Measurements from ENCODE around the gene C1QB. TPM values are rescaled to one million over a fixed set of nuclear protein-coding genes. Genes with fewer than 3 reads are reported as not detected.
A peak's percentile ranks its signal among the peaks of the same experiment; 100 is the strongest.

C1QB gene
- total RNA-seq: not detected
- polyA plus RNA-seq: not detected
- total RNA-seq: 0 reads per million in 6 experiments

- Mint-ChIP-seq H3K27ac (peak within 1 kb of the TSS in 1 of 10 donors; percentile 75), H3K4me1 (no peaks in the 10 kb centered on the region), H3K27me3 (peaks cover 5 to 33% (median 13%) of the 10 kb centered on the region in 5 donors), H3K9me3 (no peaks in the 10 kb centered on the region), H3K4me3 (no peak within 1 kb of the TSS), H3K36me3 (no peaks in the 10 kb centered on the region)
- DNase-seq (no peak), ATAC-seq (no peak)
- POLR2A ChIA-PET: no interaction called here
Observed at GRCh38 chr1:22652881-22653316, at the start of gene C1QB. Gene C1QB (plus strand): TSS chr1:22653236. CDS start chr1:22659463, 6,227 bp downstream.

DNA sequence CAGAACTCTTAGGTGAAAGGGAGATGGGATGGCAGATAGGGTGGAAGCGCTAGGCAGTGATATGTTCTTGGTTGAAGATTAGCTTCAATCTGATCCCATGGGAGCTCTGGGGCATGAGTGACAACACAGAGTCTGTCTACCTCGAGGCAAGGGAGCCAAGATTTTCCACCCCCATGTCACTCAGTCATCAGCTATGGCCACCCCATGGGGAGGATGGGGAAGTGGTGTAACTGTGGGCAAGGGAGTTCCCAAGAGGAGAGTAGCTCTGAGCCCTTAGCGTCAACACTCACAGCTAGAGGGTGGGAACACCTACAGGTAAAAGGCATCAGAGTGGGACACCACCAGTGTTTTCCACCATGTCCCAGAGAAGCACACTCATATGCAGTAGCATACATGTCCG, 46.9 kb upstream of the C1QB start:
- Mint-ChIP-seq H3K4me3 (no peak overlapping the region), H3K36me3 (no peaks in the 10 kb centered on the region), H3K4me1 (no peaks in the 10 kb centered on the region), H3K27me3 (peaks cover 30 to 77% (median 43%) of the 10 kb centered on the region in 5 donors), H3K9me3 (no peaks in the 10 kb centered on the region), H3K27ac (no peak overlapping the region)
- ATAC-seq (no peak), DNase-seq (no peak)
- POLR2A ChIA-PET: no interaction called here

DNA sequence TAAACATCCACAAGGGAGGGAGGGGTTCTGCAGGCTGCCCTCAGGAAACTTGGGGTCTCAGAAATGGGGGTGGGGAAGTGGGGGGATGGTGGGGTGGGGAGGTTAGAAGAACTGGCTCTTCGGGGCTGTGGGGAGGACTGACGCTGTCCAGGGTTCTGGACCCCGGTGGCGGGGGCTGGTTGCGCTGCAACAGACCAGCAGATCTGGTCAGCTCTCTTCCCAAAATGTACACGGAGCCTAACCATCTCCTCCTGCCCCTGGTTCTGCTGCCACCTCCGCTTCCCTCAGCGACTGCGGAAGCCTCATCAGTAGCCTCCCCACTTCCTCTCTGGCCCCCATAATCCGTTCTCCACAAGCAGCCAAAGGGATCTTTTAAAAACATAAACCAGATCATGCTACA, 45.9 kb upstream of the C1QB start:
- no peak for ATAC-seq
- DNase-seq: no peak
- Mint-ChIP-seq H3K27me3 (peaks cover 30 to 84% (median 50%) of the 10 kb centered on the region in 5 donors), H3K4me1 (no peaks in the 10 kb centered on the region), H3K36me3 (no peaks in the 10 kb centered on the region), H3K27ac (no peak overlapping the region), H3K4me3 (no peak overlapping the region), H3K9me3 (peaks cover 0 to 1% (median 0%) of the 10 kb centered on the region in 9 donors)
- POLR2A ChIA-PET: no interaction called here

- Mint-ChIP-seq H3K27me3 (peaks cover 34 to 84% (median 52%) of the 10 kb centered on the region in 5 donors), H3K4me3 (no peak overlapping the region), H3K36me3 (no peaks in the 10 kb centered on the region), H3K27ac (no peak overlapping the region), H3K4me1 (no peaks in the 10 kb centered on the region), H3K9me3 (peaks cover 0 to 1% (median 0%) of the 10 kb centered on the region in 9 donors)
- DNase-seq: peak in 1 of 10 donors; percentile 14
- POLR2A ChIA-PET: no interaction called here
- ATAC-seq: no peak
Observed at GRCh38 chr1:22608361-22608760, 44.7 kb upstream of the C1QB start.

DNA sequence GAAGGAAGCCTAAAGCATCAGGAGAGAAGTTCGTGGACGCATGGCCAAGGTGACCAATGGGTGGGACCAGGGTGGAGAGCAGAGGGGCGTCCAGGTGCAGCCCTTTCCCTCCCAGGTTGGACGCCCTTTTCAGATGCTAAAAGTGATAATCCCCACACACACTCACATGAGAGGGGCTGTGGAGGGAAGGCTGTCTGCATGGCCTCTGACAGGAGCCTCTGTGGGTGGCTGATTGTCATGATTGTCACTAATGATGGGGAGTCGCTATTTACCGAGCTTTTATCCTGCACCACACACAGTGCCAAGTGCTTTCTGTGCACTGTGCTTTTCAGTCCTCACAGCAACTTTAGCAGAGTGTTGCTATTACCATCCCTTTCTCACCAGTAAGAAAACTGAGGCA, 43.7 kb upstream of the C1QB start:
- peaks cover 36 to 82% (median 46%) of the 10 kb centered on the region in 5 donors for H3K27me3 Mint-ChIP-seq
- H3K4me3 Mint-ChIP-seq: peak overlapping the region in 1 of 10 donors; percentile 57
- H3K4me1 Mint-ChIP-seq: peaks cover 0 to under 1% (median 0%) of the 10 kb centered on the region in 4 donors
- POLR2A ChIA-PET: no interaction called here
- H3K27ac Mint-ChIP-seq: no peak overlapping the region
- no peaks in the 10 kb centered on the region for H3K36me3 Mint-ChIP-seq
- H3K9me3 Mint-ChIP-seq: peaks cover 0 to 1% (median 0%) of the 10 kb centered on the region in 9 donors
- DNase-seq (no peak), ATAC-seq (no peak)

- H3K4me3 Mint-ChIP-seq: no peak overlapping the region
- ATAC-seq: no peak
- no peaks in the 10 kb centered on the region for H3K36me3 Mint-ChIP-seq
- H3K27ac Mint-ChIP-seq: no peak overlapping the region
- H3K9me3 Mint-ChIP-seq: peaks cover 0 to 2% (median 0%) of the 10 kb centered on the region in 9 donors
- DNase-seq: peak in 2 of 10 donors; percentile 14 to 17
- POLR2A ChIA-PET: no interaction called here
- peaks cover 0 to 4% (median 0%) of the 10 kb centered on the region in 4 donors for H3K4me1 Mint-ChIP-seq
- peaks cover 27 to 83% (median 43%) of the 10 kb centered on the region in 5 donors for H3K27me3 Mint-ChIP-seq
Observed at GRCh38 chr1:22611530-22611947, 41.5 kb upstream of the C1QB start.

DNA sequence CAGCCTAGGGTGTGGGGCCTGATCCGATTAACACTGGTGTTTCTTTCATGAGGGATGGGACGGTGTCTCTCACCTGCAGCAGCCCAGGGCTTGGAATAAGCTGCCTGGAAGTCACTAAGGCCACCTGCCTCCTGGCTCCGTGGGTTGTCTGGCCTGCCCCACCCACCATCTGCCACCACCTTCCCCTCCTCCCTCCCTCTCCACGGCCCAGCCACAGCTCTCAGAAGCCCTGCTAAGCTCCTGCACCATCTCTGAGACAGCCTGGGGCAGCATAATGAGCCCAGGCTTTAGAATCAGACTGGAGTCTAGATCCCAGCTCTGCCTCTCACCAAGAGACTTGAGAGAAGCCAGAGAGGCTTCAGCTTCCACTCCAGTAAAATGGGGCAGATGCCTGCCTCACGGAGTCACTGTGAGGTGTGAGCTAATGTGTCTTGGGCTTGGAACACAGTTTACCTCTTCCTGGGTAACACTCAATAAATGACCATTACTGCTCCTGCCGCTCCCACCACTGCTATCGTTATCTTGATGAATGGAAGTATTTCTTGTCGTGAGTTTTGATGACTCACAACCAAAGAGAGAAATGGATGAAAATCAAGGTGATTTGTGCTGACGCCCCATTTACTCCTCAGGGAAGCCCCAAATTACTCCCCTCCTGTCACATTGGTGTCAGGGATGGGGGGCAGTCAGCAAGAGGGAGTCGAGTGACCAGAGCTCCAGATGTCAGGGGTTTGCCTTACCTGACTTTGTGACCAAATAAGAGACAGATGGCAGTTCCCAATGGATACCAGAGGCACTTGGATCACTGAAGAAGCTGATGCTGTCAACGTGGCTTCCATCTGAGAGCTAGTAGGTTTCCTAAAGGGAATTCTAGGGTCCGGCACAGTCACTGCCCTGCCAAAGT, 40.1 kb upstream of the C1QB start:
- Mint-ChIP-seq H3K36me3 (no peaks in the 10 kb centered on the region), H3K27me3 (peaks cover 22 to 86% (median 42%) of the 10 kb centered on the region in 5 donors), H3K9me3 (peaks cover 0 to 2% (median 0%) of the 10 kb centered on the region in 9 donors), H3K4me1 (peaks cover 0 to 6% (median 0%) of the 10 kb centered on the region in 4 donors), H3K4me3 (no peak overlapping the region), H3K27ac (no peak overlapping the region)
- DNase-seq (no peak), ATAC-seq (no peak)
- POLR2A ChIA-PET: no interaction called here

DNA sequence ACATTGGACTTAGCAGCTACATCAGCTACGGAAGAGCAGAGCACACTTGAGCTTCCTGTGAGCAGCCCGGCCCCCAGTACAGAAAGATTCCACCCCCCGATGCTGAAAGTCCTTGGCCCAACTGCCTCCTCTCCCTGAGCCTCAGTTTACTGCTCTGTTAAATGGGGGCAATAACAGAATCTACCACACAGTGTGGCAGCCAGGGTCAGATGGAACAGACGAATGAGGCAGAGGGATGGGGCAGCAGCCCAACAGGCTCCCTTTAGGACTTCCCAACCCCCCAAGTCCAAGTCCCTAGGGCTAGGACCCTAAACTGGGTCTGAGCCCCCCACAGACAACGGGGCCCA, 39.5 kb upstream of the C1QB start:
- POLR2A ChIA-PET: no interaction called here

GRCh38 chr1:22613951-22614350, 39.1 kb upstream of the C1QB start:
- Mint-ChIP-seq H3K27ac (no peak overlapping the region), H3K36me3 (no peaks in the 10 kb centered on the region), H3K27me3 (peaks cover 21 to 85% (median 37%) of the 10 kb centered on the region in 5 donors), H3K9me3 (peaks cover 0 to 2% (median 0%) of the 10 kb centered on the region in 9 donors), H3K4me3 (no peak overlapping the region), H3K4me1 (peaks cover 0 to 6% (median 0%) of the 10 kb centered on the region in 4 donors)
- POLR2A ChIA-PET: no interaction called here
- DNase-seq: no peak
- ATAC-seq: no peak

More for the DNA sequence above, 39.5 kb upstream of the C1QB start:
- Mint-ChIP-seq H3K9me3 (peaks cover 0 to 2% (median 0%) of the 10 kb centered on the region in 9 donors), H3K4me1 (peaks cover 0 to 6% (median 0%) of the 10 kb centered on the region in 4 donors), H3K36me3 (no peaks in the 10 kb centered on the region), H3K27ac (no peak overlapping the region), H3K27me3 (peaks cover 20 to 85% (median 38%) of the 10 kb centered on the region in 5 donors), H3K4me3 (no peak overlapping the region)
- DNase-seq: no peak
- no peak for ATAC-seq

DNA sequence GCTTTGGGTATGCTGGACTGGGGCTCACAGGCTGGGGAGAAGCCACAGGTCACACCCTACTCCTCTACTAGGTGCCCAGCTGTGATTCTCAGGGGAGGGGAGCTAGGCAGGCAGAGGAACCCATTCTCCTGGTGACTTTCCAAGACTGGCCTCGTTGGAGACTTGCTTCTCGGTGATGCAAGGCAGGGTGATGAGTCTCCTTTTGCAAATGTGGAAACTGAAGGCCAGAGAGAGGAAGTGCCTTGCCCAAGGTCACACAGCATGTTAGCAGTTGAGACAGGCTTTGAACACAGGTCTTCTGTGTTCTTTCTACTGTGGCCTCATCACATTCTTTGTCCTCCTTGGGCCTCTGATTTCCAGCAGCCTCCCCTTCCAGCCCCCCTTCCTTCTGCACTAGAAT, 37.1 kb upstream of the C1QB start:
- no peaks in the 10 kb centered on the region for H3K36me3 Mint-ChIP-seq
- H3K27ac Mint-ChIP-seq: no peak overlapping the region
- H3K4me3 Mint-ChIP-seq: no peak overlapping the region
- H3K27me3 Mint-ChIP-seq: peaks cover 22 to 80% (median 44%) of the 10 kb centered on the region in 5 donors
- peaks cover 0 to 6% (median 0%) of the 10 kb centered on the region in 4 donors for H3K4me1 Mint-ChIP-seq
- POLR2A ChIA-PET: no interaction called here
- H3K9me3 Mint-ChIP-seq: peaks cover 0 to 2% (median 0%) of the 10 kb centered on the region in 9 donors
- DNase-seq (no peak), ATAC-seq (no peak)

DNA sequence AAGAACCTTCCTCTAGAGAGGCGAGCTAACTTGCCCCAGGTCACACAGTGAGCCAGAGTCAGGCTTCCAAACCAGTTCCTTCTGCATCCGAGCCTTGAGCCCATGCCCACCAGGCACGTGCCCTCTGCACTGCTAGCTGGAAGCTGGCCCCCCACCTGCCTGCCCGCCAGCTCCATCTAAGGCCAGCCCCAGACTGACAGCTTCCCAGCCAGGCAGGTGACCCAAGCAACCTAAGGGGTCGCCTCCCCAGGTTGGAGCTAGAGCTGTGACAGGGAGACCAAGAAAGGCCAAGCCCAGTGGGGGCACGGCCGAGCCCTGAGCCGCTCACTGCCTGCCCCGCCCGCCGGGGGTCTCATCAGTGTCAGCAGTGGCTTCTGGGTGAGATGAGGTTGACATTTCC, 36.5 kb upstream of the C1QB start:
- ATAC-seq: no peak
- Mint-ChIP-seq H3K4me1 (peaks cover 0 to 6% (median 0%) of the 10 kb centered on the region in 4 donors), H3K27me3 (peaks cover 19 to 73% (median 40%) of the 10 kb centered on the region in 5 donors), H3K4me3 (no peak overlapping the region), H3K9me3 (peaks cover 0 to 2% (median 0%) of the 10 kb centered on the region in 9 donors), H3K36me3 (no peaks in the 10 kb centered on the region), H3K27ac (no peak overlapping the region)
- POLR2A ChIA-PET: no interaction called here
- no peak for DNase-seq

GRCh38 chr1:22618056-22618455, 35.0 kb upstream of the C1QB start:
- Mint-ChIP-seq H3K4me1 (peaks cover 0 to 6% (median 0%) of the 10 kb centered on the region in 4 donors), H3K27me3 (peaks cover 22 to 77% (median 35%) of the 10 kb centered on the region in 5 donors), H3K4me3 (no peak overlapping the region), H3K27ac (no peak overlapping the region), H3K9me3 (peaks cover 0 to 2% (median 0%) of the 10 kb centered on the region in 9 donors), H3K36me3 (no peaks in the 10 kb centered on the region)
- POLR2A ChIA-PET: no interaction called here
- no peak for DNase-seq
- no peak for ATAC-seq

GRCh38 chr1:22619252-22619651, 33.8 kb upstream of the C1QB start:
- H3K4me1 Mint-ChIP-seq: peaks cover 0 to 6% (median 0%) of the 10 kb centered on the region in 4 donors
- ATAC-seq: no peak
- no peak overlapping the region for H3K27ac Mint-ChIP-seq
- peaks cover 18 to 79% (median 37%) of the 10 kb centered on the region in 5 donors for H3K27me3 Mint-ChIP-seq
- H3K9me3 Mint-ChIP-seq: peaks cover 0 to 2% (median 0%) of the 10 kb centered on the region in 9 donors
- no peaks in the 10 kb centered on the region for H3K36me3 Mint-ChIP-seq
- POLR2A ChIA-PET: no interaction called here
- no peak overlapping the region for H3K4me3 Mint-ChIP-seq
- DNase-seq: no peak
